Neural cell (in vitro differentiated cells): ENCODE results near the gene GRAP.

Source experiments
- EP300 ChIP-seq: fragments of 450-650 bp; conservative IDR thresholded peaks from 2 replicates; pipeline ENCODE4 v1.6.1; 2014; ENCODE audit warnings: antibody characterized with exemption, mild to moderate bottlenecking, moderate library complexity; ENCODE audit not compliant: poor library complexity, severe bottlenecking
- EZH2 ChIP-seq: fragments of 200-600, 300-800 bp; shearing (Covaris generic), sonication (generic); IDR thresholded peaks from 2 replicates; pipeline ENCODE4 v1.6.1; 2014; ENCODE audit warnings: antibody characterized with exemption, low read length, borderline replicate concordance, mild to moderate bottlenecking; ENCODE audit not compliant: insufficient read depth, poor library complexity, severe bottlenecking
- MXI1 ChIP-seq: fragments of 450-650 bp; conservative IDR thresholded peaks from 2 replicates; pipeline ENCODE4 v1.6.1; 2014; ENCODE audit warnings: antibody characterized with exemption, mild to moderate bottlenecking; ENCODE audit not compliant: poor library complexity, severe bottlenecking
- POLR2AphosphoS5 ChIP-seq: IDR thresholded peaks from 2 replicates; pipeline ENCODE4 v1.6.1; 2012
- SMC3 ChIP-seq: fragments of 450-650 bp; conservative IDR thresholded peaks from 2 replicates; pipeline ENCODE4 v1.6.1; 2014; ENCODE audit warnings: antibody characterized with exemption, mild to moderate bottlenecking, moderate library complexity; ENCODE audit not compliant: poor library complexity
- TAF1 ChIP-seq: IDR thresholded peaks from 2 replicates; pipeline ENCODE4 v1.6.1; 2012; ENCODE audit warnings: low read depth
- TF ChIP-seq, protein P1 (sequence below): fragments of 450-650 bp; IDR thresholded peaks from 2 replicates; pipeline ENCODE4 v1.5.1; 2014; ENCODE audit warnings: antibody characterized with exemption, mild to moderate bottlenecking, moderate library complexity; ENCODE audit not compliant: poor library complexity, severe bottlenecking
- TF ChIP-seq, protein P2 (sequence below): IDR thresholded peaks from 2 replicates; pipeline ENCODE4 v1.6.1; 2012; ENCODE audit warnings: borderline replicate concordance

DNA sequence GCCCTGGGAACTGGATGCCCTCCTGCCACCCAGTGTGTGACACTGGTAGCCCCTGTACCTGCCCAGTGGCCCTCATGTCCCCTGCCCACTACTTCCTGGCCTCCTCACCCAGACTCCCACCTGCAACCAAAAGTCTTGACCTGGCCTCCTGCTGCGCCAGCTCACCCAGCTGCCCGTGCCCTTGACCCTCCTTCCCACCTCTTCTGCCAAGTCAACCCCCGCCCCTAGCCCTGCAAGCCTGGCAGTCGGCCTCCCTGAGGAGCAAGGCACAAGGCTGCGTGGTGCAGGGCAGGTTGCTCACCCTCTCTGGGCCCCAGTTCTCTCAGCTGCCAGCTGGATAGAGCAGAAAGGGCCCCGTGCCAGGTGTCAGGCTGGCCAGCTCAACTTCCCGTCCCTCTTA is 29.9 kb downstream of the GRAP start:
- TF ChIP-seq SMC3 (no peak), POLR2AphosphoS5 (no peak), EP300 (no peak), EZH2 (no peak), TAF1 (no peak), MXI1 (no peak)
- TF ChIP-seq, protein P1, sequence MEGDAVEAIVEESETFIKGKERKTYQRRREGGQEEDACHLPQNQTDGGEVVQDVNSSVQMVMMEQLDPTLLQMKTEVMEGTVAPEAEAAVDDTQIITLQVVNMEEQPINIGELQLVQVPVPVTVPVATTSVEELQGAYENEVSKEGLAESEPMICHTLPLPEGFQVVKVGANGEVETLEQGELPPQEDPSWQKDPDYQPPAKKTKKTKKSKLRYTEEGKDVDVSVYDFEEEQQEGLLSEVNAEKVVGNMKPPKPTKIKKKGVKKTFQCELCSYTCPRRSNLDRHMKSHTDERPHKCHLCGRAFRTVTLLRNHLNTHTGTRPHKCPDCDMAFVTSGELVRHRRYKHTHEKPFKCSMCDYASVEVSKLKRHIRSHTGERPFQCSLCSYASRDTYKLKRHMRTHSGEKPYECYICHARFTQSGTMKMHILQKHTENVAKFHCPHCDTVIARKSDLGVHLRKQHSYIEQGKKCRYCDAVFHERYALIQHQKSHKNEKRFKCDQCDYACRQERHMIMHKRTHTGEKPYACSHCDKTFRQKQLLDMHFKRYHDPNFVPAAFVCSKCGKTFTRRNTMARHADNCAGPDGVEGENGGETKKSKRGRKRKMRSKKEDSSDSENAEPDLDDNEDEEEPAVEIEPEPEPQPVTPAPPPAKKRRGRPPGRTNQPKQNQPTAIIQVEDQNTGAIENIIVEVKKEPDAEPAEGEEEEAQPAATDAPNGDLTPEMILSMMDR, result no peak
- TF ChIP-seq, protein P2, sequence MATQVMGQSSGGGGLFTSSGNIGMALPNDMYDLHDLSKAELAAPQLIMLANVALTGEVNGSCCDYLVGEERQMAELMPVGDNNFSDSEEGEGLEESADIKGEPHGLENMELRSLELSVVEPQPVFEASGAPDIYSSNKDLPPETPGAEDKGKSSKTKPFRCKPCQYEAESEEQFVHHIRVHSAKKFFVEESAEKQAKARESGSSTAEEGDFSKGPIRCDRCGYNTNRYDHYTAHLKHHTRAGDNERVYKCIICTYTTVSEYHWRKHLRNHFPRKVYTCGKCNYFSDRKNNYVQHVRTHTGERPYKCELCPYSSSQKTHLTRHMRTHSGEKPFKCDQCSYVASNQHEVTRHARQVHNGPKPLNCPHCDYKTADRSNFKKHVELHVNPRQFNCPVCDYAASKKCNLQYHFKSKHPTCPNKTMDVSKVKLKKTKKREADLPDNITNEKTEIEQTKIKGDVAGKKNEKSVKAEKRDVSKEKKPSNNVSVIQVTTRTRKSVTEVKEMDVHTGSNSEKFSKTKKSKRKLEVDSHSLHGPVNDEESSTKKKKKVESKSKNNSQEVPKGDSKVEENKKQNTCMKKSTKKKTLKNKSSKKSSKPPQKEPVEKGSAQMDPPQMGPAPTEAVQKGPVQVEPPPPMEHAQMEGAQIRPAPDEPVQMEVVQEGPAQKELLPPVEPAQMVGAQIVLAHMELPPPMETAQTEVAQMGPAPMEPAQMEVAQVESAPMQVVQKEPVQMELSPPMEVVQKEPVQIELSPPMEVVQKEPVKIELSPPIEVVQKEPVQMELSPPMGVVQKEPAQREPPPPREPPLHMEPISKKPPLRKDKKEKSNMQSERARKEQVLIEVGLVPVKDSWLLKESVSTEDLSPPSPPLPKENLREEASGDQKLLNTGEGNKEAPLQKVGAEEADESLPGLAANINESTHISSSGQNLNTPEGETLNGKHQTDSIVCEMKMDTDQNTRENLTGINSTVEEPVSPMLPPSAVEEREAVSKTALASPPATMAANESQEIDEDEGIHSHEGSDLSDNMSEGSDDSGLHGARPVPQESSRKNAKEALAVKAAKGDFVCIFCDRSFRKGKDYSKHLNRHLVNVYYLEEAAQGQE, result no peak
